A549 (cell line): ENCODE measurements around the gene MPP7. TPM values are rescaled to one million over a fixed set of nuclear protein-coding genes. Genes with fewer than 3 reads are reported as not detected.

ENCODE experiments used
- ATAC-seq, 2 experiments: fragments of 200-7000 bp in 1 of 2; fragments of >200 bp in 1 of 2; cut with Nextera tagmentation in 1 of 2; cut with Tn5 transposase in 1 of 2; 3 replicates each; pipeline versions ENCODE4 v1.8.0 to v1.9.1; 2018 to 2020; ENCODE audit warnings: mild to moderate bottlenecking in 1 of 2, moderate library complexity in 1 of 2
- CTCF ChIA-PET: fragments of 300-600 bp; sonication (Branson Sonifier 250); formaldehyde crosslinking; extraction: SDS; loops from one replicate; lab custom pipeline; 2021; ENCODE audit warnings: antibody characterized with exemption, inconsistent platforms; lab: Yijun Ruan, JAX
- POLR2A ChIA-PET: fragments of 350-600 bp; formaldehyde crosslinking; extraction: SDS; loops from one replicate; lab custom pipeline; 2021; ENCODE audit warnings: antibody characterized with exemption, inconsistent platforms; lab: Yijun Ruan, JAX
- DNase-seq, 2 experiments: peaks; one replicate each; pipeline versions ENCODE4 v3.0.0 to v3.0.0-alpha.2; 2011 to 2016; ENCODE audit warnings: low read depth in 1 of 2, low spot score in 1 of 2
- FAIRE-seq: peaks from 2 replicates; lab custom pipeline; 2011; peaks lifted over from hg19 to GRCh38; lab: Jason Lieb, UNC
- H3K27ac ChIP-seq, 2 experiments: fragments of >200 bp; sonication (Bioruptor Twin); formaldehyde crosslinking; 3 replicates each; pipeline ENCODE4 v1.5.1; 2016 to 2017
- H3K4me1 ChIP-seq: fragments of >200 bp; sonication (Bioruptor Twin); formaldehyde crosslinking; 3 replicates; pipeline ENCODE4 v1.6.1; 2016
- H3K4me2 ChIP-seq: fragments of >200 bp; sonication (Bioruptor Twin); formaldehyde crosslinking; 3 replicates; pipeline ENCODE4 v1.6.1; 2016
- H3K4me3 ChIP-seq: fragments of >200 bp; sonication (Bioruptor Twin); formaldehyde crosslinking; 3 replicates; pipeline ENCODE4 v1.5.1; 2016
- H3K9me3 ChIP-seq: fragments of >200 bp; sonication (Bioruptor Twin); formaldehyde crosslinking; 3 replicates; pipeline ENCODE4 v1.6.1; 2016
- EHF ChIP-seq: fragments of 250-450 bp; sonication (Bioruptor Pico); IDR thresholded peaks from 2 replicates; pipeline ENCODE4 v1.5.0; 2020; ENCODE audit warnings: mild to moderate bottlenecking
- ELK1 ChIP-seq: fragments of 150-350 bp; IDR thresholded peaks from 2 replicates; pipeline ENCODE4 v1.6.1; 2014; ENCODE audit warnings: low read depth, mild to moderate bottlenecking, low read length
- EP300 ChIP-seq, 2 experiments: fragments of >200 bp; sonication (Bioruptor Twin); formaldehyde crosslinking; IDR thresholded peaks; 2 replicates in 1 of 2; 3 replicates in 1 of 2; pipeline ENCODE4 v1.6.1; 2016 to 2017
- ESRRA ChIP-seq: fragments of 150-350 bp; IDR thresholded peaks from 2 replicates; pipeline ENCODE4 v1.6.1; 2014; ENCODE audit warnings: mild to moderate bottlenecking, low read length, borderline replicate concordance
- FOXS1 ChIP-seq: fragments of 250-450 bp; sonication (Bioruptor Pico); IDR thresholded peaks from 2 replicates; pipeline ENCODE4 v1.5.0; 2020; ENCODE audit warnings: mild to moderate bottlenecking, moderate library complexity
- HOXB13 ChIP-seq: fragments of 250-450 bp; sonication (Bioruptor Pico); IDR thresholded peaks from 2 replicates; pipeline ENCODE4 v1.5.0; 2020; ENCODE audit warnings: low read depth, mild to moderate bottlenecking, moderate library complexity
- JUN ChIP-seq, 2 experiments: fragments of >200 bp; sonication (Bioruptor Twin); formaldehyde crosslinking; IDR thresholded peaks; 2 replicates in 1 of 2; 3 replicates in 1 of 2; pipeline ENCODE4 v1.6.1; 2016 to 2017
- KDM1A ChIP-seq: fragments of 200-600 bp; sonication (generic); IDR thresholded peaks from 2 replicates; pipeline ENCODE4 v1.6.1; 2016; ENCODE audit warnings: low read depth, mild to moderate bottlenecking
- MAFK ChIP-seq: fragments of 450-650 bp; IDR thresholded peaks from 2 replicates; pipeline ENCODE4 v1.6.1; 2014; ENCODE audit not compliant: partially characterized antibody
- MYC ChIP-seq: IDR thresholded peaks from 2 replicates; pipeline ENCODE4 v1.6.1; 2012; ENCODE audit warnings: mild to moderate bottlenecking, inconsistent platforms, low read length, improper control_type of control experiment, borderline replicate concordance
- NFE2L2 ChIP-seq: fragments of 150-350 bp; conservative IDR thresholded peaks from 2 replicates; pipeline ENCODE4 v1.6.1; 2014; ENCODE audit warnings: low read length
- NPAS2 ChIP-seq: fragments of 250-450 bp; sonication (Bioruptor Pico); IDR thresholded peaks from 2 replicates; pipeline ENCODE4 v1.8.0; 2022; ENCODE audit warnings: mild to moderate bottlenecking, moderate library complexity, borderline replicate concordance
- POLR2AphosphoS2 ChIP-seq: conservative IDR thresholded peaks from 2 replicates; pipeline ENCODE4 v1.6.1; 2012; ENCODE audit warnings: low read length, improper control_type of control experiment, inconsistent platforms
- RAD21 ChIP-seq, 2 experiments: fragments of >200 bp in 1 of 2; sonication (Bioruptor Twin) in 1 of 2; formaldehyde crosslinking in 1 of 2; IDR thresholded peaks in 1 of 2; conservative IDR thresholded peaks in 1 of 2; 2 replicates in 1 of 2; 3 replicates in 1 of 2; pipeline ENCODE4 v1.6.1; 2012 to 2018; ENCODE audit warnings: inconsistent platforms in 1 of 2
- REST ChIP-seq: fragments of 200-600 bp; sonication (generic); IDR thresholded peaks from 2 replicates; pipeline ENCODE4 v1.6.1; 2016; ENCODE audit warnings: antibody characterized with exemption, mild to moderate bottlenecking, moderate library complexity
- RNF2 ChIP-seq: fragments of 200-600 bp; sonication (generic); IDR thresholded peaks from 2 replicates; pipeline ENCODE4 v1.6.1; 2016; ENCODE audit warnings: low read depth, mild to moderate bottlenecking, antibody characterized with exemption, moderate library complexity, borderline replicate concordance
- SREBF2 ChIP-seq: fragments of 450-650 bp; IDR thresholded peaks from 2 replicates; pipeline ENCODE4 v1.6.1; 2014; ENCODE audit warnings: mild to moderate bottlenecking, moderate library complexity
- ZSCAN20 ChIP-seq: fragments of 250-450 bp; sonication (Bioruptor Pico); IDR thresholded peaks from 2 replicates; pipeline ENCODE4 v1.8.0; 2022; ENCODE audit warnings: mild to moderate bottlenecking, moderate library complexity
- WGBS: methylation state at CpG from one replicate; pipeline ENCODE4 v1.1.6; 2017; ENCODE audit errors: missing lambda C conversion rate; 5-methylcytosine and 5-hydroxymethylcytosine counted together
- polyA plus RNA-seq, 4 experiments: library from polyadenylated mRNA; depleted of rRNA in 3 of 4; stranded (reverse); fragments of >200 nt; fragmentation: RNase III in 1 of 4; extraction: RNeasy Plus Mini Kit Qiagen cat#74134 plus additional on column Dnase treatment in 1 of 4; gene quantifications; 2 replicates in 3 of 4; 3 replicates in 1 of 4; pipeline ENCODE4 v1.2.3, GENCODE V29; 2011 to 2017
- small RNA-seq, 6 experiments: library from RNA; depleted of rRNA; stranded (forward); fragments of <200 nt; gene quantifications; one replicate each; pipeline ENCODE3, GENCODE V24; 2012

MPP7 gene
- polyA plus RNA-seq, 2 of the 4 experiments (the other 2 are of a cell fraction), result 0.06 to 0.23 TPM

- Histone ChIP-seq H3K4me2 (no peak overlapping the region), H3K9me3 (no peaks in the 10 kb centered on the region), H3K4me1 (no peaks in the 10 kb centered on the region), H3K4me3 (no peak overlapping the region), H3K27ac (no peak overlapping the region)
- ATAC-seq, result no peak
- ChIA-PET CTCF (interaction anchor here (0.7 to 10.6 kb wide), 7 partner anchors 9 to 599 kb away, joined by 3 to 165 read pairs (median 3); no protein-coding TSS in a partner anchor), POLR2A (no interaction called here)
- FAIRE-seq, result no peak
- DNase-seq, result no peak
- 41% methylated on average over 6 of the region's 6 CpGs for WGBS
- TF ChIP-seq KDM1A (no peak), EP300 (IDR thresholded peaks at IDR 0.05) (no peak), MAFK (no peak), ZSCAN20 (CRISPR knock-in tag) (no peak), FOXS1 (no peak), ELK1 (no peak), NPAS2 (no peak), HOXB13 (CRISPR knock-in tag) (no peak), REST (no peak), MYC (no peak)
These were observed 48.4 kb downstream of the MPP7 start for GRCh38 chr10:28254290-28254985.

DNA sequence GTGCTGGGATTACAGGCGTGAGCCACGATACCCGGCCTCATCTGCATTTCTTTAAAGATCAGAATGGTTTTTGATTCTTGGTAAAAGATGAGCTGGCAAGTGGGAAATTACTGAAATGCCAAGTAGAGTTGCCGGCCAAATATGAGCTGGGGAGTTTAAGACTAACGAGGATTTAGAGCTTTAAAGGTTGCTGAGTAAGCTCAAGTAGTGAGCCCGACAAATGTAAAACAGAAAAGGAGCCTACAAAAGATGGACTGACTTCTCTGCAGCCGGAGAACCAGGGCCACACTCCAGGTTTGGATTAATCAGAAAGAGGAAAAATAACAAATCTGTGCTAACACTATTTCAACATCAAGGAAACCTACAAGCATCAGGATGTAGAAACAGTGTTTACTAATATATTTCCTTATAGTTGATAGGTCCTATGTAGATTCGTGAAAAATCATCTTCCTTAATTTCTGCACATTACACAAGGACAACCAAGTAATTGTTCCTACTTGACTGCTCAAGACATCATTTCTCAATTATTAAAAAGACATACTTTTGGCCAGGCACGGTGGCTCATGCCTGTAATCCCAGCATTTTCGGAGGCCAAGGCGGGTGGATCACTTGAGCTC, 49.6 kb downstream of the MPP7 start:
- POLR2A ChIA-PET, result no interaction called here

More for the DNA sequence above, 49.6 kb downstream of the MPP7 start:
- Histone ChIP-seq H3K4me2 (no peak overlapping the region), H3K4me3 (no peak overlapping the region), H3K9me3 (no peaks in the 10 kb centered on the region), H3K27ac (no peak overlapping the region), H3K4me1 (no peaks in the 10 kb centered on the region)
- no peak for FAIRE-seq
- CTCF ChIA-PET, result interaction anchor here (1.1 to 10.6 kb wide), 5 partner anchors 10 to 140 kb away, joined by 3 to 165 read pairs (median 5); partner anchors contain the start of gene MPP7
- 45% methylated on average over 11 of the region's 11 CpGs for WGBS
- DNase-seq, result no peak
- no peak for ATAC-seq
- TF ChIP-seq ESRRA (no peak), RNF2 (no peak), FOXS1 (no peak), NFE2L2 (no peak), POLR2AphosphoS2 (no peak), EHF (CRISPR knock-in tag) (no peak), JUN (IDR thresholded peaks at IDR 0.05) (no peak), SREBF2 (no peak), RAD21 (conservative IDR thresholded peaks at IDR 0.05 in 1 of 2, IDR thresholded peaks at IDR 0.05 in 1 of 2) (no peak)

Small RNA genes within 50 kb of the gene (small RNA-seq; reads per million reads assigned to genes)
- 0 reads per million in 6 experiments for gene MIR8086

Other genes starting within 250 kb of the MPP7 start
- gene WAC, start 230.1 kb upstream of the MPP7 start, polyA plus RNA-seq (2011; rRNA removed), result 133 TPM in 2 replicates
- gene WAC, start 230.1 kb upstream of the MPP7 start, polyA plus RNA-seq (2017; fragmentation: RNase III; extraction: RNeasy Plus Mini Kit Qiagen cat#74134 plus additional on column Dnase treatment), result 63.9 to 66.1 TPM (median 64.4 TPM) in 3 replicates